Astrocyte (in vitro differentiated cells and primary cell): ENCODE results near the gene SMYD1. TPM values are rescaled to one million over a fixed set of nuclear protein-coding genes. Genes with fewer than 3 reads are reported as not detected.

Experiments
- DNase-seq: peaks from one replicate; pipeline ENCODE4 v3.0.0-alpha.2; 2010; ENCODE audit warnings: low read depth
- FAIRE-seq: peaks from 2 replicates; lab custom pipeline; 2011; peaks lifted over from hg19 to GRCh38; lab: Jason Lieb, UNC
- H2AFZ ChIP-seq: 2 replicates; pipeline ENCODE4 v1.6.0; 2012; ENCODE audit warnings: low read depth, low read length, inconsistent platforms
- H3K27ac ChIP-seq: 2 replicates; pipeline ENCODE4 v1.5.1; 2011; ENCODE audit warnings: low read depth, low read length, inconsistent platforms
- H3K27me3 ChIP-seq: 2 replicates; pipeline ENCODE4 v1.6.0; 2011; ENCODE audit warnings: low read length, inconsistent platforms; ENCODE audit not compliant: insufficient read depth
- H3K36me3 ChIP-seq: 2 replicates; pipeline ENCODE4 v1.5.1; 2011; ENCODE audit warnings: low read length, inconsistent platforms; ENCODE audit not compliant: insufficient read depth
- H3K4me1 ChIP-seq: 2 replicates; pipeline ENCODE4 v1.5.1; 2011; ENCODE audit warnings: low read length, inconsistent platforms; ENCODE audit not compliant: insufficient read depth
- H3K4me2 ChIP-seq: 2 replicates; pipeline ENCODE4 v1.6.0; 2012; ENCODE audit warnings: low read length, inconsistent platforms
- H3K4me3 ChIP-seq: 2 replicates; pipeline ENCODE4 v1.5.1; 2011; ENCODE audit warnings: low read depth, mild to moderate bottlenecking, low read length, inconsistent platforms; ENCODE audit not compliant: insufficient read depth
- H3K79me2 ChIP-seq: 2 replicates; pipeline ENCODE4 v1.6.0; 2012; ENCODE audit warnings: mild to moderate bottlenecking, low read length, inconsistent platforms; ENCODE audit not compliant: insufficient read depth
- H3K9ac ChIP-seq: 2 replicates; pipeline ENCODE4 v1.6.0; 2012; ENCODE audit warnings: mild to moderate bottlenecking, low read length, inconsistent platforms
- H3K9me3 ChIP-seq: 2 replicates; pipeline ENCODE4 v1.5.1; 2012; ENCODE audit warnings: low read depth, mild to moderate bottlenecking, low read length, inconsistent platforms; ENCODE audit not compliant: insufficient read depth
- H4K20me1 ChIP-seq: 2 replicates; pipeline ENCODE4 v1.6.0; 2012; ENCODE audit warnings: low read length, inconsistent platforms; ENCODE audit not compliant: insufficient read depth
- H3K27ac Mint-ChIP-seq: one replicate; pipeline ENCODE4 v1.8.0; 2021; ENCODE audit warnings: mild to moderate bottlenecking, mixed read lengths; ENCODE audit not compliant: unreplicated experiment
- H3K27me3 Mint-ChIP-seq: one replicate; pipeline ENCODE4 v1.8.0; 2021; ENCODE audit warnings: low read depth, mixed read lengths; ENCODE audit not compliant: unreplicated experiment
- H3K36me3 Mint-ChIP-seq: one replicate; pipeline ENCODE4 v1.8.0; 2021; ENCODE audit warnings: low read depth, mixed read lengths; ENCODE audit not compliant: unreplicated experiment
- H3K4me1 Mint-ChIP-seq: one replicate; pipeline ENCODE4 v1.8.0; 2021; ENCODE audit warnings: low read depth, mixed read lengths; ENCODE audit not compliant: unreplicated experiment
- H3K4me3 Mint-ChIP-seq: one replicate; pipeline ENCODE4 v1.8.0; 2021; ENCODE audit warnings: mild to moderate bottlenecking, moderate library complexity, mixed read lengths; ENCODE audit not compliant: unreplicated experiment
- H3K9me3 Mint-ChIP-seq: one replicate; pipeline ENCODE4 v1.8.0; 2021; ENCODE audit warnings: mild to moderate bottlenecking, mixed read lengths; ENCODE audit not compliant: unreplicated experiment
- EZH2 ChIP-seq: IDR thresholded peaks from 2 replicates; pipeline ENCODE4 v1.6.1; 2012; ENCODE audit warnings: mild to moderate bottlenecking, low read length, inconsistent platforms; ENCODE audit not compliant: insufficient read depth
- total RNA-seq: library from RNA; stranded (reverse); gene quantifications from 2 replicates; pipeline ENCODE4 v1.2.1, GENCODE V29; 2021
- TF ChIP-seq, protein P1 (sequence below): IDR thresholded peaks from 2 replicates; pipeline ENCODE4 v1.5.1; 2011; ENCODE audit warnings: low read depth, mild to moderate bottlenecking, inconsistent platforms, low read length, moderate library complexity; ENCODE audit not compliant: insufficient read depth

SMYD1 gene
- total RNA-seq, 1 donor from 2014 or later, result not detected

DNA sequence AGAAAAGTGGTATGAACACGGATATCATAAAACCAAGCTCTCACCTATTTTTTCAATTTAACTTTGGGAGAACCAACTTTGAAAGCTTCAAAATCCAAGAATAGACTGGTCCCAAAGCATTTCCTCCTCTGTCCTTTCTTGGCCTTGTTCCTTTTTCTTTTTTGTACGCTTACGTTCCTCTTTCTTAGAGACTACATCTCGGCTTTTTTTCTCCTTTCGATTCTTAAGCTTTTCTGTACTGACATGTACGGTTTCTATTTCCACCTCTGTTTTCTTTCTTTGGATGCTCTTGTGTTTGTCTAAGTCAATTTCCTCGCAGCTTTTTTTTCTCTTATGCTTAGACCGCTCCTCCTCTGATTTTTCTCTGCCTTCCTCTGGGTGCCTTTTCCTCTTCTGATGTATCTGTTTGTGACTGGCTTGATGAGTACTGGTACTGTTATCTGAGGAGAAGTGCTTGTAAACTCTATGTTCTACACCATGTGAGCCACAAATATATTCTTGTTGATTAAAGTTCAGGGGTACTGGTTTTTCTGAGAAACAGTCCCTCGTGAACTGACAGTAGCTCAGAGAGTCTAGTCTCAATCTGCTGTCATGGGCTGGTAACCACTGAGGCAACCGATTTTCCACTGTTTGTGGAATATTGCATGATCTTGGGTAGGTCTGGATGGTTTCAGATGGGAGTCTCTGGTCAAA is 39.8 kb upstream of the SMYD1 start:
- Histone ChIP-seq H2AFZ (no peak overlapping the region), H3K9me3 (no peaks in the 10 kb centered on the region), H3K4me3 (no peak overlapping the region), H3K27ac (no peak overlapping the region), H3K9ac (no peak overlapping the region), H3K4me2 (no peak overlapping the region), H3K4me1 (no peaks in the 10 kb centered on the region), H3K79me2 (no peaks in the 10 kb centered on the region), H4K20me1 (no peaks in the 10 kb centered on the region), H3K36me3 (peaks cover 36% of the 10 kb centered on the region), H3K27me3 (no peaks in the 10 kb centered on the region)
- TF ChIP-seq, protein P1, sequence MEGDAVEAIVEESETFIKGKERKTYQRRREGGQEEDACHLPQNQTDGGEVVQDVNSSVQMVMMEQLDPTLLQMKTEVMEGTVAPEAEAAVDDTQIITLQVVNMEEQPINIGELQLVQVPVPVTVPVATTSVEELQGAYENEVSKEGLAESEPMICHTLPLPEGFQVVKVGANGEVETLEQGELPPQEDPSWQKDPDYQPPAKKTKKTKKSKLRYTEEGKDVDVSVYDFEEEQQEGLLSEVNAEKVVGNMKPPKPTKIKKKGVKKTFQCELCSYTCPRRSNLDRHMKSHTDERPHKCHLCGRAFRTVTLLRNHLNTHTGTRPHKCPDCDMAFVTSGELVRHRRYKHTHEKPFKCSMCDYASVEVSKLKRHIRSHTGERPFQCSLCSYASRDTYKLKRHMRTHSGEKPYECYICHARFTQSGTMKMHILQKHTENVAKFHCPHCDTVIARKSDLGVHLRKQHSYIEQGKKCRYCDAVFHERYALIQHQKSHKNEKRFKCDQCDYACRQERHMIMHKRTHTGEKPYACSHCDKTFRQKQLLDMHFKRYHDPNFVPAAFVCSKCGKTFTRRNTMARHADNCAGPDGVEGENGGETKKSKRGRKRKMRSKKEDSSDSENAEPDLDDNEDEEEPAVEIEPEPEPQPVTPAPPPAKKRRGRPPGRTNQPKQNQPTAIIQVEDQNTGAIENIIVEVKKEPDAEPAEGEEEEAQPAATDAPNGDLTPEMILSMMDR, result no peak
- TF ChIP-seq EZH2, result no peak
- H3K4me1 Mint-ChIP-seq, result no peaks in the 10 kb centered on the region
- DNase-seq (no peak), FAIRE-seq (no peak)
- no peak overlapping the region for H3K27ac Mint-ChIP-seq
- peaks cover 3% of the 10 kb centered on the region for H3K36me3 Mint-ChIP-seq
- H3K27me3 Mint-ChIP-seq, result no peaks in the 10 kb centered on the region
- no peaks in the 10 kb centered on the region for H3K9me3 Mint-ChIP-seq
- no peak overlapping the region for H3K4me3 Mint-ChIP-seq

DNA sequence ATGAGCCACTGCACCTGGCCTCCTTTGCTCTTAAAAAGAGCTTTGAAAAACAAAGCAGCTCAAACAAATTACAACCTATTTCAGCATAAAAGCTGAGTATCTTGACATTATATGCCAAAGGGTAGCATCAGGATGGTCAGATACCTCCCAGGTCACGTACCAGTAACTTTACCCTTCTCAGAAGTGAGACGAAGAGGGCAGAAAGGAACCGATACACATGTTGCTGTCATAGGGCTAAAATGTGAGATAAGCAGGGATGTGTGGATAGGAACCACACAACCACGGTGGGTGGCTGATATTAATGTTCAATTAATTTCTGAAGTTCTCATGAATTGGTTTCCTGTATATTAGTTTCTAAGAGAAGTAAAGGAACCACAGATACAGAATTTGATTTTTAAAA is 38.7 kb upstream of the SMYD1 start:
- DNase-seq (no peak), FAIRE-seq (no peak)
- no peak overlapping the region for H2AFZ ChIP-seq
- TF ChIP-seq, protein P1, result no peak
- TF ChIP-seq EZH2, result no peak
- Mint-ChIP-seq H3K9me3 (no peaks in the 10 kb centered on the region), H3K27ac (peak overlapping the region; percentile 14), H3K27me3 (no peaks in the 10 kb centered on the region), H3K36me3 (peaks cover 3% of the 10 kb centered on the region), H3K4me3 (no peak overlapping the region), H3K4me1 (no peaks in the 10 kb centered on the region)
- no peaks in the 10 kb centered on the region for H3K9me3 ChIP-seq
- H3K4me2 ChIP-seq, result no peak overlapping the region
- no peaks in the 10 kb centered on the region for H3K79me2 ChIP-seq
- H4K20me1 ChIP-seq, result no peaks in the 10 kb centered on the region
- H3K27ac ChIP-seq, result no peak overlapping the region
- H3K4me1 ChIP-seq, result no peaks in the 10 kb centered on the region
- H3K4me3 ChIP-seq, result no peak overlapping the region
- H3K36me3 ChIP-seq, result peaks cover 36% of the 10 kb centered on the region
- H3K27me3 ChIP-seq, result no peaks in the 10 kb centered on the region
- no peak overlapping the region for H3K9ac ChIP-seq

DNA sequence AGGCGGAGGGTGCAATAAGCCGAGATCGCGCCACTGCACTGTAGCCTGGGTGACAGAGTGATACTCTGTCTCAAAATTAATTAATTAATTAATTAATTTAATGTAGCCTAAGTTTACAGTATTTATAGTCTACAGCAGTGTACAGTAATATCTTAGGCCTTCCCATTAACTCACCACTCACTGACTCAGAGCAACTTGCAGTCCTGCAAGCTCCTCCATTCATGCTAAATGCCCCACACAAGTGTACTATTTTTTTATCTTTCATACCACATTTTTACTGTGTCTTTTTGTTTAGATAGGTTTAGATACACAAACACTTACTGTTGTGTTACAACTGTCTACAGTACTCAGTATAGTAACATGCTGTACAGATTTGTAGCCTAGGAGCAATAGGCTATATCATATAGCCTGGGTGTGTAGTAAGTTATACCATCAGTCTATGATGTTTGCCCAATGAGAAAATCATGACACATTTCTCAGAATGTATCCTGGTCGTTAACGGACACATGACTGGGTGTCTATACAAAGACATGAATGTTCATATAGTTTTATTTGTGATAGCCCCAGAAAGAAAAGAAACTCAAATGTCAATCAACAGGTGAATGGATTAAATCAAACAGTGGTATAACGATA is 35.4 kb upstream of the SMYD1 start:
- no peak overlapping the region for H3K27ac Mint-ChIP-seq
- H3K27me3 ChIP-seq, result no peaks in the 10 kb centered on the region
- peaks cover 27% of the 10 kb centered on the region for H3K36me3 ChIP-seq

More for the DNA sequence above, 35.4 kb upstream of the SMYD1 start:
- no peak for DNase-seq
- no peaks in the 10 kb centered on the region for H3K27me3 Mint-ChIP-seq
- no peaks in the 10 kb centered on the region for H3K9me3 Mint-ChIP-seq
- Histone ChIP-seq H4K20me1 (no peaks in the 10 kb centered on the region), H3K4me3 (no peak overlapping the region), H2AFZ (no peak overlapping the region), H3K4me2 (no peak overlapping the region), H3K9me3 (no peaks in the 10 kb centered on the region), H3K9ac (no peak overlapping the region), H3K27ac (no peak overlapping the region), H3K79me2 (peaks cover 3% of the 10 kb centered on the region), H3K4me1 (no peaks in the 10 kb centered on the region)
- H3K36me3 Mint-ChIP-seq, result peaks cover 5% of the 10 kb centered on the region
- TF ChIP-seq, protein P1, result no peak
- no peak for TF ChIP-seq EZH2
- peaks cover 4% of the 10 kb centered on the region for H3K4me1 Mint-ChIP-seq
- FAIRE-seq, result no peak
- H3K4me3 Mint-ChIP-seq, result no peak overlapping the region
